Measurements from ENCODE around the gene NANOS3. TPM values are rescaled to one million over a fixed set of nuclear protein-coding genes. Genes with fewer than 3 reads are reported as not detected.
A peak's percentile ranks its signal among the peaks of the same experiment; 100 is the strongest.

NANOS3 gene
- total and polyA plus RNA-seq, 2 of the 13 experiments (the other 11 are each of a cell fraction or from before 2014, with no cell fraction given) = 0.21 TPM; not detected in 1

DNA sequence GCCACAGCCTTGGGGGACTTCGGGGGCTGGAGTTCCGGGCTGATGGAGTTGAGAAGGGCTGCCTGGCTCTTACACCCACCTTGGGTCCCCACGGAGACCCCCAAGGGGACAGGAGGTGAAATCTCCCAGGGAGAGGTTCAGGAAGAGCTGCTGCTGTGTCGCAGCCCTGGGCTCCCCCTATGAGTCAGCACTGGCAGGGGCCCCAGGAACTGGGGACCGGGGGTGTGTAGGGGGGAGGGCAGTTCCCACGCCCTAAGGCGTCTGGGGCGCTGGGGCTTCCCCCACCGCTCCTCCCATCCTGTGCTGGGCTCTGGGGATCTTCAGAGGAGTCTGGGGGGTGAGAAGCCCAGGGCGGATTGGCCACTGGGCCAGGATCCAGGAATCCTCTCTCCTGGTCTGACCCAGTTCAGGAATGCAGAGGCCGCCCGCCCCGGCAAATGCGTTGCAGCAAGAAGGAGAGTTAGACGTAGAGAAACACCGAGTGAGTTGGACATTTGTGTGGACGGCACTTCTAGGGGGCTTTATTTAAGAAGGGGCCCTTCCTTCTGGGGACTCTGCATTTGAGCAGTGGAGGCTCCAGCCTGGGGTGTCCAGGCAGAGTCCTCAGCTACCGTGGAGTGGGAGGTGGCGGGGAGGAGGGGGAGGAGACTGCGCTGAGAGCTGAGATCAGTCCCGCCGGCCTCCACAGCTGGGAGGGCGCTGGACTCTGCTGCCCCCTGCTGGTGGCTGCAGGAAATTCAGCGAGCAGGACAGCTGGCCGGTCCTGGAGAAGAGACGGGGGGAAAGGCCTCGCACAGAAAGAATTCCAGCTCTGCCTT lies 15.0 kb upstream of the NANOS3 start (continued):
- TF ChIP-seq, protein P1, sequence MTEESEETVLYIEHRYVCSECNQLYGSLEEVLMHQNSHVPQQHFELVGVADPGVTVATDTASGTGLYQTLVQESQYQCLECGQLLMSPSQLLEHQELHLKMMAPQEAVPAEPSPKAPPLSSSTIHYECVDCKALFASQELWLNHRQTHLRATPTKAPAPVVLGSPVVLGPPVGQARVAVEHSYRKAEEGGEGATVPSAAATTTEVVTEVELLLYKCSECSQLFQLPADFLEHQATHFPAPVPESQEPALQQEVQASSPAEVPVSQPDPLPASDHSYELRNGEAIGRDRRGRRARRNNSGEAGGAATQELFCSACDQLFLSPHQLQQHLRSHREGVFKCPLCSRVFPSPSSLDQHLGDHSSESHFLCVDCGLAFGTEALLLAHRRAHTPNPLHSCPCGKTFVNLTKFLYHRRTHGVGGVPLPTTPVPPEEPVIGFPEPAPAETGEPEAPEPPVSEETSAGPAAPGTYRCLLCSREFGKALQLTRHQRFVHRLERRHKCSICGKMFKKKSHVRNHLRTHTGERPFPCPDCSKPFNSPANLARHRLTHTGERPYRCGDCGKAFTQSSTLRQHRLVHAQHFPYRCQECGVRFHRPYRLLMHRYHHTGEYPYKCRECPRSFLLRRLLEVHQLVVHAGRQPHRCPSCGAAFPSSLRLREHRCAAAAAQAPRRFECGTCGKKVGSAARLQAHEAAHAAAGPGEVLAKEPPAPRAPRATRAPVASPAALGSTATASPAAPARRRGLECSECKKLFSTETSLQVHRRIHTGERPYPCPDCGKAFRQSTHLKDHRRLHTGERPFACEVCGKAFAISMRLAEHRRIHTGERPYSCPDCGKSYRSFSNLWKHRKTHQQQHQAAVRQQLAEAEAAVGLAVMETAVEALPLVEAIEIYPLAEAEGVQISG (CRISPR knock-in tag; IDR thresholded peaks at IDR 0.05) = no peak
- TF ChIP-seq, protein P2, sequence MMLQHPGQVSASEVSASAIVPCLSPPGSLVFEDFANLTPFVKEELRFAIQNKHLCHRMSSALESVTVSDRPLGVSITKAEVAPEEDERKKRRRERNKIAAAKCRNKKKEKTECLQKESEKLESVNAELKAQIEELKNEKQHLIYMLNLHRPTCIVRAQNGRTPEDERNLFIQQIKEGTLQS (CRISPR knock-in tag; IDR thresholded peaks at IDR 0.05) = 0 out of 2 replicates have a peak, but pooled peaks have one; percentile 52
- TF ChIP-seq PAF1 (CRISPR knock-in tag; IDR thresholded peaks at IDR 0.05) (no peak), CBX5 (CRISPR knock-in tag; IDR thresholded peaks at IDR 0.05; ENCODE audit: borderline replicate concordance) (peak; percentile 67), TBL1XR1 (IDR thresholded peaks at IDR 0.05; ENCODE audit: borderline replicate concordance, low read length, partially characterized antibody) (no peak), FOSL2 (CRISPR knock-in tag; IDR thresholded peaks at IDR 0.05) (peak; percentile 90), ZNF780A (CRISPR knock-in tag; IDR thresholded peaks at IDR 0.05) (no peak), RXRB (CRISPR knock-in tag; IDR thresholded peaks at IDR 0.05; ENCODE audit: borderline replicate concordance) (peak; percentile 62; the same call in 1 of the 2 replicates), KLF16 (CRISPR knock-in tag; IDR thresholded peaks at IDR 0.05) (0 out of 4 replicates have a peak, but pooled peaks of 1 of the 2 experiments have one; percentile 37), ELF1 (CRISPR knock-in tag; IDR thresholded peaks at IDR 0.05) (no peak), HNRNPLL (IDR thresholded peaks at IDR 0.05; ENCODE audit: low read depth, low read length, poor library complexity, severe bottlenecking) (peak; percentile 88), HOXA5 (CRISPR knock-in tag; IDR thresholded peaks at IDR 0.05) (peak; percentile 26; the same call in 1 of the 2 replicates), MAFG (CRISPR knock-in tag; IDR thresholded peaks at IDR 0.05) (no peak), RAD21 (CRISPR knock-in tag; IDR thresholded peaks at IDR 0.05) (peak; percentile 97), MED13 (CRISPR knock-in tag; IDR thresholded peaks at IDR 0.05) (no peak), ZNF652 (CRISPR knock-in tag; IDR thresholded peaks at IDR 0.05; ENCODE audit: borderline replicate concordance, low read depth) (no peak), SP4 (CRISPR knock-in tag; IDR thresholded peaks at IDR 0.05) (no peak), SMAD3 (CRISPR knock-in tag; IDR thresholded peaks at IDR 0.05) (no peak), ZKSCAN1 (IDR thresholded peaks at IDR 0.05; ENCODE audit: low read length) (0 out of 2 replicates have a peak, but pooled peaks have one; percentile 25), TEAD3 (CRISPR knock-in tag; optimal IDR thresholded peaks at IDR 0.05; ENCODE audit: borderline replicate concordance) (peak; percentile 45), BORCS8-MEF2B (CRISPR knock-in tag; IDR thresholded peaks at IDR 0.05) (0 out of 2 replicates have a peak, but pooled peaks have one; percentile 24)
- TF ChIP-seq, protein P3, sequence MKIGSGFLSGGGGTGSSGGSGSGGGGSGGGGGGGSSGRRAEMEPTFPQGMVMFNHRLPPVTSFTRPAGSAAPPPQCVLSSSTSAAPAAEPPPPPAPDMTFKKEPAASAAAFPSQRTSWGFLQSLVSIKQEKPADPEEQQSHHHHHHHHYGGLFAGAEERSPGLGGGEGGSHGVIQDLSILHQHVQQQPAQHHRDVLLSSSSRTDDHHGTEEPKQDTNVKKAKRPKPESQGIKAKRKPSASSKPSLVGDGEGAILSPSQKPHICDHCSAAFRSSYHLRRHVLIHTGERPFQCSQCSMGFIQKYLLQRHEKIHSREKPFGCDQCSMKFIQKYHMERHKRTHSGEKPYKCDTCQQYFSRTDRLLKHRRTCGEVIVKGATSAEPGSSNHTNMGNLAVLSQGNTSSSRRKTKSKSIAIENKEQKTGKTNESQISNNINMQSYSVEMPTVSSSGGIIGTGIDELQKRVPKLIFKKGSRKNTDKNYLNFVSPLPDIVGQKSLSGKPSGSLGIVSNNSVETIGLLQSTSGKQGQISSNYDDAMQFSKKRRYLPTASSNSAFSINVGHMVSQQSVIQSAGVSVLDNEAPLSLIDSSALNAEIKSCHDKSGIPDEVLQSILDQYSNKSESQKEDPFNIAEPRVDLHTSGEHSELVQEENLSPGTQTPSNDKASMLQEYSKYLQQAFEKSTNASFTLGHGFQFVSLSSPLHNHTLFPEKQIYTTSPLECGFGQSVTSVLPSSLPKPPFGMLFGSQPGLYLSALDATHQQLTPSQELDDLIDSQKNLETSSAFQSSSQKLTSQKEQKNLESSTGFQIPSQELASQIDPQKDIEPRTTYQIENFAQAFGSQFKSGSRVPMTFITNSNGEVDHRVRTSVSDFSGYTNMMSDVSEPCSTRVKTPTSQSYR (CRISPR knock-in tag; IDR thresholded peaks at IDR 0.05; ENCODE audit: borderline replicate concordance) = 0 out of 2 replicates have a peak, but pooled peaks have one; percentile 51
- TF ChIP-seq, protein P4, sequence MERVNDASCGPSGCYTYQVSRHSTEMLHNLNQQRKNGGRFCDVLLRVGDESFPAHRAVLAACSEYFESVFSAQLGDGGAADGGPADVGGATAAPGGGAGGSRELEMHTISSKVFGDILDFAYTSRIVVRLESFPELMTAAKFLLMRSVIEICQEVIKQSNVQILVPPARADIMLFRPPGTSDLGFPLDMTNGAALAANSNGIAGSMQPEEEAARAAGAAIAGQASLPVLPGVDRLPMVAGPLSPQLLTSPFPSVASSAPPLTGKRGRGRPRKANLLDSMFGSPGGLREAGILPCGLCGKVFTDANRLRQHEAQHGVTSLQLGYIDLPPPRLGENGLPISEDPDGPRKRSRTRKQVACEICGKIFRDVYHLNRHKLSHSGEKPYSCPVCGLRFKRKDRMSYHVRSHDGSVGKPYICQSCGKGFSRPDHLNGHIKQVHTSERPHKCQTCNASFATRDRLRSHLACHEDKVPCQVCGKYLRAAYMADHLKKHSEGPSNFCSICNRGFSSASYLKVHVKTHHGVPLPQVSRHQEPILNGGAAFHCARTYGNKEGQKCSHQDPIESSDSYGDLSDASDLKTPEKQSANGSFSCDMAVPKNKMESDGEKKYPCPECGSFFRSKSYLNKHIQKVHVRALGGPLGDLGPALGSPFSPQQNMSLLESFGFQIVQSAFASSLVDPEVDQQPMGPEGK (CRISPR knock-in tag; IDR thresholded peaks at IDR 0.05) = peak; percentile 74

Measured in HepG2 (cell line).